ENCODE measurements around the gene TNRC6A. TPM values are rescaled to one million over a fixed set of nuclear protein-coding genes. Genes with fewer than 3 reads are reported as not detected.

The TNRC6A gene
- total RNA-seq, 2 experiments from 2014 or later, result 27.7 to 28.9 TPM

GRCh38 chr16:24845726-24846547, 116.5 kb downstream of the TNRC6A start, which contains the start of gene SLC5A11:
Gene SLC5A11, plus strand, starts transcription at chr16:24845963. Its CDS starts 12,681 bp downstream, at chr16:24858644.
- Mint-ChIP-seq H3K36me3 (ENCODE audit: low read depth) (peaks cover 4% of the 10 kb centered on the region), H3K27ac (no peak within 1 kb of the TSS), H3K9me3 (no peaks in the 10 kb centered on the region), H3K4me1 (ENCODE audit: low read depth) (no peaks in the 10 kb centered on the region), H3K27me3 (no peaks in the 10 kb centered on the region), H3K4me3 (no peak within 1 kb of the TSS)
- intact Hi-C loops (cut with micrococcal nuclease), result no loop called here
- POLR2A ChIA-PET, result no interaction called here
- ATAC-seq, result no peak
- TF ChIP-seq CTCF (IDR thresholded peaks at IDR 0.05), result no peak
- CTCF ChIA-PET, result no interaction called here
- DNase-seq, result no peak

DNA sequence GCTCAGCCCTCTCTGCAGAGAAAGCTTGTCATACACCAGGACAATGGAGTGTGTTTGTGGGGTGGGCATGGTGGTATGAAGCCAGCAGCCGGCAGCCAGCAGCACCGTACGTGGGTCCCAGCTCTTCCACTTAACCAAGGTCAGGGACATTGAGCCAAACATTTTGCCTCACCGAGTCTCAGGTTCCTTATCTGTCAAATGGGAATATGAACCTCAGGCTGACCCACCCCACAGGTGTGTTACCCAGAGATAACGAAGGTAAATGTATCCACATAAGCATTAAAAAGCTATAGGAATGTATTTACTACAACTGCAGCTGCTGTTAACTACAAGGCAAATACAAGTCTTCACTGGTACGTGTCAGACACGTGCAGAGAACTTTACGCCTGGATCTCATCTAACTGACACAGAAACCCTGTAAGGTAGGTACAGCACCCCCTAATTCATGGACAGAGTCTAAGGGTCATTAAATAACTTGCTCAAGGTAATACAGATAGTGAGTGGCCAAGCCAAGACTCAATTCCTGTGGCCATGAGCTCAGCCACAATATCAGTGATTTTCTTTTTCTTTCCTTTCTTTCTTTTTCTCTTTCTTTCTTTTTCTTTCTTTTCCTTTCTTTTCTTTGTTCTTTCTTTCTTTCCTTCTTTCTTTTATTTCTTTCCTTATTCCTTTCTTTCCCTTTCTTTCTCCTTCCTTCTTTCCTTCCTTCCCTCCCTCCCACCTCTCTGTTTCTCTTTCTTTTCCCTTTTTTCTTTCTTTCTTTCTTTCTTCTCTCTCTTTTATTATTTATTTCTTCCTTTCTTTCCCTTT, 117.3 kb downstream of the TNRC6A start:
- DNase-seq (no peak), ATAC-seq (no peak)
- Mint-ChIP-seq H3K9me3 (no peaks in the 10 kb centered on the region), H3K27ac (no peak overlapping the region), H3K27me3 (no peaks in the 10 kb centered on the region), H3K36me3 (ENCODE audit: low read depth) (peaks cover 4% of the 10 kb centered on the region), H3K4me3 (no peak overlapping the region), H3K4me1 (ENCODE audit: low read depth) (peaks cover 5% of the 10 kb centered on the region)
- ChIA-PET POLR2A (interaction anchor here (0.6 kb wide), 1 partner anchor 376 kb away, joined by 3 read pairs; no protein-coding TSS in a partner anchor), CTCF (no interaction called here)
- peak; percentile 14 for TF ChIP-seq CTCF (IDR thresholded peaks at IDR 0.05)
- intact Hi-C loops (cut with micrococcal nuclease), result no loop called here

- ChIA-PET CTCF (no interaction called here), POLR2A (interaction anchor here (0.6 kb wide), 1 partner anchor 375 kb away, joined by 3 read pairs; no protein-coding TSS in a partner anchor)
- ATAC-seq (no peak), DNase-seq (no peak)
- no peak for TF ChIP-seq CTCF (IDR thresholded peaks at IDR 0.05)
- H3K9me3 Mint-ChIP-seq, result no peaks in the 10 kb centered on the region
- no peak overlapping the region for H3K4me3 Mint-ChIP-seq
- peaks cover 4% of the 10 kb centered on the region for H3K36me3 Mint-ChIP-seq (ENCODE audit: low read depth)
- intact Hi-C loops (cut with micrococcal nuclease), result no loop called here
- H3K4me1 Mint-ChIP-seq (ENCODE audit: low read depth), result peaks cover 9% of the 10 kb centered on the region
- H3K27me3 Mint-ChIP-seq, result no peaks in the 10 kb centered on the region
- no peak overlapping the region for H3K27ac Mint-ChIP-seq
Measured at GRCh38 chr16:24847358-24847664, 117.9 kb downstream of the TNRC6A start.

DNA sequence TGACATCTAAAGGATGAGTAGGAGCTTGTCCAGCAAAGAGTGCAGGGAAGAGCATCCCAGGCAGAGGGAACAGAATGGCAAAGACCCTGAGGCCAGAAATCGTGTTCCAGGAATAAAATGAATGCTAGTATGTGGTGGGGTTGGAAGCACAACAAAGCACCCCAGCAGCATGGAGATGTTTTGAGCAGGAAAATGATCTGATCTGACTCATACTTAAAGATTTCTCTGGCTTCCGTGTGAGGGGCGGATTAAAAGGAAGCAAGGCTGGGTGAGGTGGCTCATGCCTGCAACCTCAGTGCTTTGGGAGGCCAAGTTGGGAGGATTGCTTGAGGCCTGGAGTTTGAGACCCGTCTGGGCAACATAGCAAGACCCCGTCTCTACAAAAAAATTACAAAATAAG, 118.6 kb downstream of the TNRC6A start:
- ATAC-seq (no peak), DNase-seq (no peak)
- peaks cover 9% of the 10 kb centered on the region for H3K4me1 Mint-ChIP-seq (ENCODE audit: low read depth)
- intact Hi-C loops (cut with micrococcal nuclease), result no loop called here
- H3K9me3 Mint-ChIP-seq, result no peaks in the 10 kb centered on the region
- ChIA-PET POLR2A (no interaction called here), CTCF (no interaction called here)
- no peak overlapping the region for H3K4me3 Mint-ChIP-seq
- no peaks in the 10 kb centered on the region for H3K27me3 Mint-ChIP-seq
- peaks cover 4% of the 10 kb centered on the region for H3K36me3 Mint-ChIP-seq (ENCODE audit: low read depth)
- H3K27ac Mint-ChIP-seq, result no peak overlapping the region
- TF ChIP-seq CTCF (IDR thresholded peaks at IDR 0.05), result no peak

DNA sequence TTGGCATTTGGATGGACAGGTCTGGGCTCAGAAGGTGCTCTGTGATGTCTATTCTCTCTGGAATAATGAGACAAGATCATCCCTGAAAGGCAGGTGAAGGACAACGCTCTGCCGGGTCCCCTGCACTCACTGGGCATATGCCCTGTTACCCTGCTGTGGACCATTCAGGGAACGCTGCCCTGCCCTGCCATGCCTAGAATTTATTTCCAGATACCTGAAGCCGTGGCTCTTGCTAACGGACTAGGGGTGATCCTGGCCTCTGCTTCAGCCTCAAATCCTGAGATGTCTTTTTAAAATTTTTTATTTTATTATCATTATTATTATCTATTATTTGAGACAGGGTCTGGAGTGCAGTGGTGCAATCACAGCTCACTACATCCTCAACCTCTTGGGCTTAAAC, 120.2 kb downstream of the TNRC6A start:
- Mint-ChIP-seq H3K27ac (no peak overlapping the region), H3K9me3 (no peaks in the 10 kb centered on the region), H3K27me3 (no peaks in the 10 kb centered on the region), H3K4me1 (ENCODE audit: low read depth) (peaks cover 9% of the 10 kb centered on the region), H3K36me3 (ENCODE audit: low read depth) (no peaks in the 10 kb centered on the region), H3K4me3 (no peak overlapping the region)
- intact Hi-C loops (cut with micrococcal nuclease), result no loop called here
- ChIA-PET POLR2A (no interaction called here), CTCF (interaction anchor here (0.8 kb wide), 1 partner anchor 9 kb away, joined by 4 read pairs; no protein-coding TSS in a partner anchor)
- ATAC-seq, result no peak
- no peak for DNase-seq
- TF ChIP-seq CTCF (IDR thresholded peaks at IDR 0.05), result no peak

All from activated CD8-positive, alpha-beta T cell treated with anti-CD3 and anti-CD28 coated beads for 36 hours (primary cell).